ENCODE results near the gene SEMA4D.

- TF ChIP-seq CTCF (conservative IDR thresholded peaks at IDR 0.05; ENCODE audit: low read length) (no peak), EZH2phosphoT487 (IDR thresholded peaks at IDR 0.05; ENCODE audit: borderline replicate concordance) (no peak)
These were observed 47.7 kb downstream of the SEMA4D start for GRCh38 chr9:89450213-89450612.
